HL-60/S4 treated with retinoic acid at 250 ng/mL for 4 days and 3 days (cell line): ENCODE measurements around the gene PGAM5.

Experiments
- in situ Hi-C: fragments of 300-500 bp; cut with MboI; formaldehyde crosslinking; loops from 2 replicates; pipeline ENCODE4 v1.7.0; 2022; ENCODE audit warnings: low sequenced_read_pairs

PGAM5 gene

DNA sequence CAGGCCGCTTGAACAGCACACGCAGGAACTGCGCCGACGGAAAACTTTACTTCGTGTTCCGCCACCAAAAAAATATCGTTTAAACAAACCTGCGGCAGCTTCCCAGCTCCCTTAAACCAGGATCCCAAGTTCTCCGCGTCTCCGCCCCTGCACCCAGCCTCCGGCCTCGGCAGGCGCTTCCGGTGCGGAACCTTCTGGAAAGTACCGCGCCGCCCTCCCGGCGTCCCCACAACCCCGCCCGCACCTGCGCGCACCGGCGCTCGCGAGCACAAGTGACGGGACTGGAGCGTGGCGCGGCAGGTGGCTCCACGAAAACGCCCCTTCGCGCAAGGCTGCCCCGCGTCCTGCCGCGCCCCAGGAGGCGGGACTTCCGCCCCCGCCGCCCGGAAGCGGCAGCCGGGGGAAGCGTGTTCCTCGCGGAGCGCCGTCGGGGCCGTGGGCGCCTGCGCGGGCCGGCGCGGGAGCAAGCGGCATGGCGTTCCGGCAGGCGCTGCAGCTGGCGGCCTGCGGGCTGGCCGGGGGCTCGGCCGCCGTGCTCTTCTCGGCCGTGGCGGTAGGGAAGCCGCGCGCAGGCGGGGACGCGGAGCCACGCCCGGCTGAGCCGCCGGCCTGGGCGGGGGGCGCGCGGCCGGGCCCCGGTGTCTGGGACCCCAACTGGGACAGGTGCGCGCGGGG lies at the start of gene PGAM5:
TSS of gene PGAM5 (plus strand) at position 438 of the 675 bp plus-strand sequence. CDS start at position 473, 35 bp downstream.
- in situ Hi-C loops: no loop called here

DNA sequence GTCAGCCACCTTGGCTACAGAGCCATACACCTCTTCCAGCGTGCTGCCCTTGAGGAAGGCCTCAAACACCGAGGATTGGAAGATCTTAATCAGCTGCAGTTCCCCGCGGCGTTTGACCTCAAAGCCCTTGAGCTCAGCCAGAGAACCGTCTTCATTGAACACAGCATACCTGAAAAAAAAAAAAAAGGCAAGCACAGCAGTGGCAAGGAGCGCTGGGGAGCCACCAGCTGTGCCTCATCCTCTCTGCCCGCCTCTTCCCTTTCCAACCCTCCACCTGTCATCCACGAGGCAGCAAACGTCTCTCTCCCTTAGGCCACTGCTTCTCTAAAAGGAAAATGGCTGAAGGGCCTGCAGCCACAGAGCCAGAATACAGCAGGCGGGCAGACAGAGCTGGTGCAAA lies 49.6 kb upstream of the PGAM5 start:
- in situ Hi-C loops: no loop called here

DNA sequence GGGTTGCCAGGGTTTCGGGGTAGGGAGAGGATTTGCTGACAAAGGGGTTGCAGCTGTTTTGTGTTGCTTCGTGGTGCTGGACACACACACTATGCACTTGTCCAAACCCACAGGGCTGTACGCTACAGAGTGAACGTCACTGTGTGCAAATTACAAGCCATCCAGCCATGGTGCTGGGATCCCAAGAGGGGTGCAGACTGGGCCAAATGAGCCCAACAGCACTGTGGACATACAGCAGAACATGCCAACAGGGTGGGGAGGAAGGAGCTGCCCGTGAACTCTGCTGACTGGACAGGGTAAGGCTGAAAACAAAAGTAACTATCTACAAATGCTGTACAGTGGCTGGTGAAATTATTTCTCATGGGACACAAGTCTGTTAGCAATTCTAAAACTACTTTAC lies 48.7 kb upstream of the PGAM5 start:
- in situ Hi-C loops: no loop called here

DNA sequence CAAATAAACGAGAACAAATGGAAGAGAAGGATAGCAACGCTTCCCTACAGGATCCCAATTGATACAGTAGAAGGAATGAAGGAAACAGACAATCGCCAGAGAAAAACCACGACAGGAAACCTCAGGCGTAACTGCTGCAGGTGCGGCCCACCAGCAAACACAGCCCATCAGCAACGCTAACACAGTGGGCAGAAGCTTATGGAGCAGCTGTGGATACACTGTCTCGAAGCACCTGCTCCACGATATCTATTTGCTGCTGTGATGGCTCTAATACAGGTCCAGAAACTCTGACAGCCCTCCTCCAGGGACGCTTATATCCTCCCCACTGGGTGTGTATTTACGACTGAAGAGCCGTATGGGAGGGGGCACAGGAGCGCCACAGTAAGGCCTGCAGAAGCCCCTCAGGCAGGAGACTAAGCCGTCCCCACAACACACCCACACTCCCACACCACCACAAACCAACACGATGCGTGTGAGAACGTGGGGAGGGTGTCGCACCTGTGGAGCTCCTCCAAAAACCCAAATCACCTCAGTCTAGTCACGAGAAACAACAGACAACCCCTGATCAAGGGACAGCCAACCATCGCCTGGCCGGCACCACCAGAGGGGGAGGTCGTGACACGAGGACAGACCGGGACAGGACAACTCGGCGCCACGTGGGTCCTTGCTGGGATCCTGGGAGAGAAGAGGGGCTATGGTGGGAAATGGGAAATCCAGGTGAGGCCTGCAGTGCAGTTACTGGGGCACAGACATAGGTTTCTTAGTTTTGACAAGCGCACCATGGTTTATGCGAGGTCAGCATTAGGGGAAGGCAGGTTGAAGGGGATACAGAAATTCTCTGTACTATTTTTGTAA lies 47.5 kb upstream of the PGAM5 start:
- in situ Hi-C loops: no loop called here

DNA sequence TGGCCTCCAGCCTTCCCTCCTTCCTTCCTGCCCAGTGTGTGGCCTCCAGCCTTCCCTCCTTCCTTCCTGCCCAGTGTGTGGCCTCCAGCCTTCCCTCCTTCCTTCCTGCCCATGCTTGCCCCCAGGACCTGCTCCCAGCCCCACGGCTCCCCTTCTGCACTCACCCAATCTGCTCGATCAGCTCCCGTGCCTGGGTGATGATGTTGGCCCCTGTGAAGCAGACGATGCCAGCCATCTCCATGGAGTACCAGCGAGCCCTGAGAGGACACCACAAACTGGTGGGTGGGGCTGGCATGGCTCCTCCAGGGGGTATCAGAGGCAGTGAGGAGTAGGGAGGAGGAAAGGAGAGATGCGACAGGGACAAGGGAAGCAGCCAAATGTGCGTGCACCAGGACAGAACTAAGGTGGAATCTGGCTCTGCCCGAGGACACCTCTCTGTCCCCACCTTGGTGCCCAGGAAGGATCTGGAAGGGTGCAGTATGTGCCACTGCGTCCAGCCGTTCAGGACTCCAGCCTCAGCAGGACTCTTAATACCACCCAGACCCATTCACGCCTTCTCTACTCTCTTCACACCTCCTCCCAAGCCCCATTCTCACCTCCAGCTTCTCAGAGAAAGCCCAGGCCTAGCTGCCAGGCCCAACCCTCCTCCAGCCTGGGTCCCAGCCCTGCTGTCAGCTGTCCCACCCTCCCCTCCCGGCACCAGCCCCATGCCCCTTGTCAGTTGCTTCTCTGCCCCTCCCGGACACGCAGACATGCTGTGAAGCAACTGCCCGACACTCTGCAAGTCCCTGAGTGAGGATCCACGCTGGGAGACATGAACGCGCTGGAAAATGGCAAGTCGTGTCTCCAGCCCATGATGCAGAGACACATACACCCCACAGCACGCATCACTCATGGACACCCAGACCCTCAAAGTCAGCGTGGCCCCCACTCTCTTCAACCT lies 46.2 kb upstream of the PGAM5 start:
- in situ Hi-C loops: no loop called here

DNA sequence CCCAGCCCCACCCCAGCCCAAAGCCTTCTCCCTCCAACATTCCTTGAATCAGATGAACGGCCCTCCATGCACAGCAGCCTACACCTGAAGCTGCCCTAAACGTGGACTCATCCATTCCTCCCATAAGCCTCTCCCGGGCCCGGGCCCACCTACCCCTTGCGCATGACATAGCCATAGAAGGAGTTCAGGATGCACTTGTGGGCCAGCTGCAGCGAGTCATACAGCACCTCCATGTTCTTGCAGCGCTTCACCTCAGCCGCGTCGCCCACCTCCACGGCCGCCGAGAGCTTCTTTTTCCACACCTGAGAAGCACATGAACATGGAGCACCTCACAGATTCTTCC lies 45.5 kb upstream of the PGAM5 start:
- in situ Hi-C loops: no loop called here

DNA sequence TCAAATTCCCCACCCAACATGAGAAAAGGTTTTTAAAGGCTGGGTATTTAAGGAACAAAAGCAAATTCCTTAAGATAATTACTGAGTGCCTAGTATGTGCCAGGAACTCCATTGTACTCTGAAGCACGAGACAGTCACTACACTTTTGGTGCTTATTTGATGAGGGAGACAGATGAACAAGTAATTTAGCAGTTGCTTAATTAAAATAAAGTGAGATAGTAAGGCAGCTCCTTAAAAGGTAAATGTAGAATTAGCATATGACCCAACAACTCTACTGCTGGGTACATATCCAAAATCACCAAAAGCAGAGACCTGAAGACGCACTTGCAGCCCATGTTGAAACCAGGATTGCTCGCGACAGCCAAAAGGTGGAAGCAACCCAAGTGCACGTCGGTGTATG lies 44.8 kb upstream of the PGAM5 start:
- in situ Hi-C loops: no loop called here

DNA sequence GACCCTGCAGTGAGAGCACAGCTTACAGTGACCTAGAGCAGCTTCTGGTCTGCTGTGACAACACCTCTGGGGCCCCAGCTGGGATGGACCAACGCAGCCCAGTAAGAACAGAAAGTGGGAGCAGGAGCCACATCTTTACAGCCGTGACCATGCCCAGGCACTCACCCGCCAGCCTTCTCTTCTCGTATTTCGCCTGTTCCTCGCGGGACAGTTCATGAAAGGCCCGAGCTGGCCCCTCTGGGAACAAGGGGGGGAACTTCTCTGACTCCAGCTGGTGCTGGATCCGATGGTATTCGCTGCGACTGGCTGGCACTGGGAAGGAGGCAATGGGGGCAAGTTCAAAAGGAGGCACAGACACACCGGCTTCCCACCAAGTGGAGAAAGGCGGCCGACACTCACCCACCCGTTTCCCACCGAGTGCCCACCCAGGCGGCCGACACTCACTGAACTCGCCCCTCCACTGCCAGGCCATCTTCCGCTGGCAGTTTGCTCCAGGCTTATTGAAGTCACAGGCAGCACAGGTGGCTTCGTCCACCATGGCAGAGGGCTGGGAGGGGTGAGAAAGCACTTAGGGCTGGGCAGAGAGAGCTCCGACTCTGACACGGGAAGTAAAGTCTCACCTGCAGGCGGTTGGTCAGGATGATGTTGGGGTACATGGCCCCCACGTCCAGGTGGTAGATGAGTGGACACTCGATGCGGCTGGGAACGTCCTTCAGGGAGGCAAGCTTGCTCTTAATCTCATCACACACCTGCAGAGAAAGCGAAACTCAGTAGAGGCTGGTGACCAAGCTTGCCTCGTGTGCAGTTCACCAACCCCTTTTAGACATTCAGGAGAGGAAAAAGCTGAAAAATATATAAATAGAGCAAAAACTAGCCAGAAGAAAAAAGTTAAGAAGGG lies 42.2 kb upstream of the PGAM5 start:
- in situ Hi-C loops: no loop called here

DNA sequence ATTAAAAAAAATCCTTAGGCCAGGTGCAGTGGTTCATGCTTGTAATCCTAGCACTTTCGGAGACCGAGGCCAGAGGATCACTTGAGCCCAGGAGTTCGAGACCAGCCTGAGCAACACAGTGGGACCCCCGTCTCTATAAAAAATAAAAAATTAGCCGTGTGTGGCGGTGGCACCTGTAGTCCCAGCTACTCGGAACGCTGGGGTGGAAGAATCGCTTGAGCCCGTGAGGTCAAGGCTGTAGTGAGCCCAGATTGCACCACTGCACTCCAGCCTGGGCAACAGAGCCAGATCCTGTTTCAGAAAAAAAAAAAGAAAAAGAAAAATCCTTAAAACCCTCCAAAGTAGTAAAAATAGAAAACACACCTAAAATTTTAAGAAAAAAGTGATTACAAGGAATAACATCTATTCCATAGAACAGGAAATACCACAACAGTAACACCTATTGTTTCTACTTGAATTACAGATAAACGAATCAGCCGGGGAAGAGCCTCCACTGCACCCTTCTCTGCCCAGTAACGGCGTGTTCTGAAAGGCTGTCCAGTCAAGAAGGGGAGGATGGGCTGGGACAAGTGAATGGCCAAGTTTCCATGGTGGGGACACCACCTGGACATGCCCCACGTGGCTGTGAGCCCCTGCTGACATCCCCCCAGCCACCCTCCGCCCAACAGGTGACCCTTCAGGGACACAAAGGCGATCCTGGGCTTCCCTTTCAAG lies 41.3 kb upstream of the PGAM5 start:
- in situ Hi-C loops: no loop called here

DNA sequence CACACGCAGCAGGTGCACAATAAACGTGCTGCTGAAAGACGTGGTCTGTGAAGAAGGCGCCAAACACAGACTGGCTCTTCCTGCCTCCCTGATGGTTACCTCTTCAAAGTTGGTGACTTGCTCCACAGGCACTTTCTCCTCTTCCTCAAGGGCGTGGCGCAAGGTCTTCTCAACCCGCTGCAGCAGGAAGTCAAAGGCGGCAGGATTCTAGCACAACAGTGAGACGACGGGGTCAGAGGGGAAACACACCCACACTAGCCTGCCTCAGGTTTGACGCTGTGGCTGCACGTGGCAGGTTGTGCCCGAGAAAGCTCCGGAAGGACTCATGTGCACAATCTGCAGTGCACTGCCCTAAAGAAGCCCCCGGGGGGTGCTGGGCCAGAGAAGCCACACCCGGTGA lies 38.5 kb upstream of the PGAM5 start:
- in situ Hi-C loops: no loop called here

DNA sequence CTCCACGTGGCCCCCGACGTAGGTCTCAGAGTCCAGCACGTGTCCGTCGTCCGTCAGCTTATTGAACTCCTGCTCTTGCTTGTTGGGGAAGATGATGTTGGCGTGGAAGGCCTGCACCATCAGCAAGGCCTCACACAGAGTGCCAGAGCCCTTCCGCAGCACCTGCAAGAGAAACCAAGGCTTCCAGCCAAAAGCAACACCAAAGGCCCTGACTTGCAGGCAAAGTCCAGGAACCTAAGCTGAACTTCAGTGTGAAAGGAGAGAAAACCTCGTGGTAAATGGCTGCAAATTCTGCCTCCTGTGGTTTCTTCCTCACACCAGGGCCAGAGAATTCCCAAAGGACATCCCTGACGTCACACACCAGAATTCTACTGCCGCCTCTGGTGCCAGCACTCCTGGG lies 38.0 kb upstream of the PGAM5 start:
- in situ Hi-C loops: no loop called here

DNA sequence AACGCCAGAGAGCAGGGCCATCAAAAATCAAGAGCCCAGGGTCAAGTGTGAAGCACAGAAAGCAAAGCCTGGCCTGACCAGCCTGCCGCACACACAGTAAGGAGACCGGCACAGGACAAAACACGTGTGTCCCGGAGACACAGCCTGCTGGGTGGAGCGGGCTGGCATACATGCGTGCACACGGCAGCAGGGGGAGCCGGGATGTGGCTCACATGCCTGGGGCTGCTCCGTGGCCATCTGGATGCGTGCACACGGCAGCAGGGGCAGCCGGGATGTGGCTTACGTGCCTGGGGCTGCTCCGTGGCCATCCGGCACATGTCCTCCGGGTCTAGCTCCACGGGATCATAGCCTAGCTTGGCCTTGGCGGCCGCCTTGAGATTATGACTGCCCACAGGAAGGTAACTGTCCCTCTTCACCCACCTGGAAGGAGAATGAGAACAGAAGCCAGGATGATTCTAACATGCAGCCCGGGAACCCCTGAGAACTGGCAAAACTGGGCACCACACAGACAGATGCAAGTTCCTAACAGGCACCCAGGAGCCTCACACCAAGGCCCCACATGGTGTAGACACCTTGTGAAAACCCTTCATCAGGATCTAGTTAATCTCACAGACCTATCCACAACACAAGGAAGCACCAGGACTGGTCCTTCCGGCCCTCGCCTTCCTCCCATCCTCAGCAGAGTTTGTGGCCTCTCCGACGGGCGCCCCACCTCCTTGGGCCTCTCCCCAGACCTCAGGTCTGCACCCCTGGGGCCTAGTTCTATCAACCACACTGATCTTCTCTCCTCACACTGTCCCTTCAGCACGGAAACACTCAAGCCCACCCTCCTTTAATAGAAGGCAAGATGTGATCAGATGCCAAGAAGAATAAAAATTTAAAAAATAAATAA lies 37.1 kb upstream of the PGAM5 start:
- in situ Hi-C loops: no loop called here

DNA sequence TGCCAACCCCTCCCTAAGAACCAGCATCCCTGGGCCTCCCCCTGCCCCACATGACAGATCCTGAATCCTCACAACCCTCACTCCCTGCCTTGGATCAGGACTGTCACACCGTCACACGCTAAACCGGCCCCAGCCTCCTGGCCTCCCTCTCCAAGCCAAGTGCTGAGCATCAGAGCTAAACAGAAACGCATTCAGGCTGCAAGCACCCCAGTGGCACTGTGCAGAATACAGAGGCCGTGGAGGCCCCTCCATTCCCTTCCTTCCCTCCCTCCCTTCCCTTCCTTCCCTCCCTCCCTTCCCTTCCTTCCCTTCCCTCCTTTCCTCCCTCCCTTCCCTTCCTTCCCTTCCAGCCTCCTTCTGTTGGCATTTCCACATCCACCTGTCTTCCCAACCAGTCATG lies 36.1 kb upstream of the PGAM5 start:
- in situ Hi-C loops: no loop called here

DNA sequence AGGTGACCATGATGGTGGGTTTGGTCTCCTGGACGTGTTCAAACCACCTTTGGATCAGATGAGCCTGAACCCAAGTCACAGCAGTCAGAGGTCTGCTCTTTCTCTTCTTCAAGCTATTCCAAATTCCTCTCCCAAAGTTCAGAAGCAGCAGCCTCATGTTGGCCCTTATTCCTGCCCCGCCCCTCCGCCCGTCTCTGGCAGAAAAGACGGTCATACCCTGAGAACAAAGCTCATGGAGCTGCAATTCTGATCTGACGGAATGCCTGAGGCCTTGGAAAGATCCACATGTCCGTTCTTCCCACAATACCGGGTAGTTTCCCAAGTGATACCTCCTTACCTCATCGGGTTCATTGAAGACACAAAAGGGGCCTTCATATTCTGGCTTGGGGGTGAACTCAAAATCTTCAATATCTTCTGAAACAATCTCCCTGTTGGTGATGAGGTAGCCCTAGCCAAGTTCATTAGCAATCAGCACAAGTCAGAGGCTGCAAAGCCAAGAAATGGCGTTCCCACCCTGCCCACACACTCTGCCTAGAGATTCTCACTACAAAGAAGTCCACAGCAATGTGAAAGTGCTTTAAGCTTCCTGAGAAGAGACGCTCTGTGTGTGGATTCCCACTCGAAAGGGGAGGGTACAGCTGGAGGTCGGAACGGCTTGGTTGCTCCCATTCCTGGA lies 34.7 kb upstream of the PGAM5 start:
- in situ Hi-C loops: no loop called here

DNA sequence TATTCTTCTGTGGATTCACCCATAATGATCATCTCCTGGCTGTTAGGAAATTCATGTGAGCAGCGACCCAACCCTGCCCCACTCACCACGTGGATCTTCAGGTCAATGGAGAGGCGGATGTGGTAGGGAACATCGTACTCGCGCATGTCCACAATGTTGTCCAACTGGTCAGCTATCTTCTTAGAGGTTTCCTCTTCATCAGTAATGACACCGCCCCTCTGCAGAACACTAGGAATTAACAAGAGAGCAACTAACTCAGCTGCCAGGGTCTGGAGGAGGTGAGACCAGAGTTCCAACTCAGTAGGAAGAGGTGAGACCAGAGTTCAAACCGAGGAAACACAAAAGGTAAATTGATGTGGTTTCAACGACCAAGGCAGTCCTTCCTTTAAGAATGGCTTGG lies 33.1 kb upstream of the PGAM5 start:
- in situ Hi-C loops: no loop called here

DNA sequence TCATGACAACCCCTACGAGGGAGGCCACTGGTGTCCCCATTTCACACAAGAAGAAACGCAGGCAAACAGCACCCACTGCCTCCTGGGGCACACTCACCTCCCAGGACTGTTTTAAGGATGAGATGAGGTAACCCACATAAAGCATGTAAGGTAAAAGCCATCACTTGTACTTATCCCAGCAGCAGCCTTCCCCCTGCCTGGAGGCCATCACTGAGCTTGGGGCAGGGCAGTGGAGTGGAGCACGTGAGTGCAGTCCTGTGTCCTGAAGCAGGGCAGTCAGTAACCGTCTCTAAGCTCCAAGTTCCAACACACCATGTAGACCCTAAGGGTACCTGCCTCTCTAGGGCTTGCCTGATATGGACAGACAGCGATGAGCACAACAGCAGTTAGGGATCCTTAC lies 25.2 kb upstream of the PGAM5 start:
- in situ Hi-C loops: no loop called here

DNA sequence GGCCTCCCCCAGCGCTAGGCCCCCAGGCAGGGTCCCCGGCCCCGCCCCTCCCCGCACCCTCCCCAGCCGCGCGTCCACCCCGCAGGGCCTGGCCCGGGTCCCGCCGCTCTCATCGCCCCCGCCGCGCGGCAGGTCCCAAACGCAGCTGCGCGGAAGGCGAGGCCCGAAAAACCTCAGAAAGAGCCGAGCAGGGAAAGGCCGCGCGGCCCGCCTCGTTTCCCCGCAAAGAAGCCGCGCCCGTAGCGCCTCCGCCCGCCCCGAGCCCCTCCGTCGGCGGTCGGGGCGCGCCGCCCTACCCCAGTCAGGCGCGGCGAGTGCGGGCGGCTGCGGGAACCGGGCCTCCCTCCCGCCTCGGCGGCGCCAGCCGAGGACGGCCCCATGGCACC lies 23.8 kb upstream of the PGAM5 start:
- in situ Hi-C loops: no loop called here
